ENCODE measurements around the gene FBXO28. TPM values are rescaled to one million over a fixed set of nuclear protein-coding genes. Genes with fewer than 3 reads are reported as not detected.
A peak's percentile ranks its signal among the peaks of the same experiment; 100 is the strongest.

Gene FBXO28
- total RNA-seq, 1 experiment from 2014 or later: 41.3 TPM

DNA sequence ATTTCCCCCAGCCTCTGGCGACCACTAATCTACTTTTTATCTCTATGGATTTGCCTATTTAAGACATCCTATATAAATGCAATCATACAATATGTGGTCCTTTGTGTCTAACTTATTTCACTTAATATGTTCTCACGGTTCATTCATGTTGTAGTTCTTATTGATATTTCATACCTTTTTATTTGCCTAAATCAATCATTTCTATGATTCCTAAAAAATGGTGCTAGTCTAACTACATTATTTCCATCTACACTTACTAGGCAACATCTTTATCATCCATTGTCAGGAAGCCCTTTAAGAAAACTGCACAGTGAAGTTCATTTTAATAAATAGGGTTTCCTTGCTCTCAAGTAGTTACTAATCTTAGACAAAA, 380 bp upstream of the FBXO28 start:
- H3K4me3 ChIP-seq (ENCODE audit: insufficient read depth, low read depth, low read length): 0 out of 2 replicates have a peak overlapping the region, but pooled peaks have one; percentile 99
- no peaks in the 10 kb centered on the region for H3K27me3 ChIP-seq (ENCODE audit: control insufficient read depth, insufficient read depth, low read length)
- H3K36me3 ChIP-seq (replicated peaks; ENCODE audit: control insufficient read depth, insufficient read depth, low read length): no peaks in the 10 kb centered on the region
- no peak for DNase-seq

DNA sequence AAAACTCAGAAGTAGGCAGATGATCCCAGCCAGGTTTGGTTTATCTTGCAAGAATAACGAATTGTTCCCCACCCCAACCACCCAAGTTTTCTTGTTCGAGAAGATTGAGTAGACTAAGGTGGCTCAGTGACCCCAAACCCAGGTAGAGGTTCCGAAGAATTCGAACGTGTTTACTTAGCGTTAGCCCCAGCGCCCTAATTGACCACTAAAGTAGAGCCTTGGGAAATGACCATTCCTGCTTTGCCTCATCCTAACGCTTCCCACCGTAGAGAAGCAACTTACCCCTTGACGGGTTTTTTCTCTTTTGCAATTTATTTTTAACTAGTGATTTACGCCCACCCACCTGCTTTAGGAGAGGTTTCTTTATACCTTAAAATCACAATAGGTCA, 870 bp downstream of the FBXO28 start:
- H3K27me3 ChIP-seq (ENCODE audit: control insufficient read depth, insufficient read depth, low read length): no peaks in the 10 kb centered on the region
- no peak for DNase-seq
- peak overlapping the region; percentile 99 for H3K4me3 ChIP-seq (ENCODE audit: insufficient read depth, low read depth, low read length)
- H3K36me3 ChIP-seq (replicated peaks; ENCODE audit: control insufficient read depth, insufficient read depth, low read length): no peaks in the 10 kb centered on the region

DNA sequence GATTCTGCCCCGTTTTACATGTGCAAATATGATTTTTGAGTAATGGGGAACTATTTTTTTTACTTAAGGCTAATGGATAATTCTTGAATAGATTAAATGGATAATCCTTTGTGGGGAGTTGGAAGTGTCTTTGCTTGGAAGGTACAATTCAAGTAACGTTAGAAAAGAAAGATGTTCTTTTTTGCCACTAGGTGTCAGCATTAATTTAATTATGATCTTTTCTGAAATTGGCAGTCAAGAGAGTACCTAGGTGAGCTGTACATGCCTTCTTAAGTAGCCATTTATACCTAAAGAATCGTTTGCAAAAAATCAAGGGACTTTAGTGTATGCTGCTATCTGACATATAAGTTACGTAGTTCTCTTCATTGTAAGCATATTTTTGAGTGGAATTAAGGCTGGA, 2.2 kb downstream of the FBXO28 start:
- Histone ChIP-seq H3K36me3 (replicated peaks; ENCODE audit: control insufficient read depth, insufficient read depth, low read length) (0 out of 2 replicates have a peak, but pooled peaks cover under 1% of the 10 kb centered on the region), H3K4me3 (ENCODE audit: insufficient read depth, low read depth, low read length) (no peak overlapping the region), H3K27me3 (ENCODE audit: control insufficient read depth, insufficient read depth, low read length) (no peaks in the 10 kb centered on the region)
- peak; percentile 46 for DNase-seq

DNA sequence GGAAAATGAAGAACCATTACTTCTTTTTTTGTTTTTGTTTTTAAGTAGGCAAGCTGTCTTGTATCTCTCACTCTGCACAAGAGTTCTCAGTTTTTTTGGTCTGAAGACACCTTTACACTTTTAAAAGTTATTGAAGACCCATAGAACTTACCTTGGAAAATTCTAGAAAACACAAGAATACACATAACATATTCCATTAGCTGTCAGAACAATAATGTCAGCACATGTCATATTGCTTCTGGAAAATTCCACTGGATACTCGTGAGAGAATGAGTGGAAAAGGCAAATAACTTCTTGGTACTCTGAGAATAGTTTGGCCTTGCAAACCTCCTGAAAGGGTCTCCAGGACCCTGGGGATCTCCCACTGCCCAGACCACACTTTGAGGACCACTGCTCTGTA, 4.8 kb downstream of the FBXO28 start:
- Histone ChIP-seq H3K4me3 (ENCODE audit: insufficient read depth, low read depth, low read length) (no peak overlapping the region), H3K36me3 (replicated peaks; ENCODE audit: control insufficient read depth, insufficient read depth, low read length) (peaks cover 1% of the 10 kb centered on the region; the same call in 1 of the 2 replicates), H3K27me3 (ENCODE audit: control insufficient read depth, insufficient read depth, low read length) (no peaks in the 10 kb centered on the region)
- no peak for DNase-seq

DNA sequence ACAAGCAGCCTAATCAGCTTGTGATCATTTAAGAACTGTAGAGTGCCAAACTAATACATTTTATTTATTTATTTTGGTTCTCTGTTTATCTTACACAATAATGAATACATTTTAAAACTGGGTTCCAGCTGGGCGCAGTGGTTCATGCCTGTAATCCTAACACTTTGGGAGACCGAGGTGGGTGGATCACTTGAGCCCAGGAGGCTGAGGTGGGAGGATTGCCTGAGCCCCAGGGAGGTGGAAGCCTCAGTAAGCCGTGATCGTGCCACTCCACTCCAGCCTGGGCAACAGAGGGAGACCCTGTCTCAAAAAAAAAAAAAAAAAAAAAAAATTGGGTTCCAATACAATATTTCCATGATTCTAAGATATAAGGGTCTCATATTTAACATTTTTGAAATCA, 9.2 kb downstream of the FBXO28 start:
- Histone ChIP-seq H3K4me3 (ENCODE audit: insufficient read depth, low read depth, low read length) (no peak overlapping the region), H3K27me3 (ENCODE audit: control insufficient read depth, insufficient read depth, low read length) (no peaks in the 10 kb centered on the region), H3K36me3 (replicated peaks; ENCODE audit: control insufficient read depth, insufficient read depth, low read length) (peaks cover 1% of the 10 kb centered on the region; the same call in 1 of the 2 replicates)
- DNase-seq: no peak

DNA sequence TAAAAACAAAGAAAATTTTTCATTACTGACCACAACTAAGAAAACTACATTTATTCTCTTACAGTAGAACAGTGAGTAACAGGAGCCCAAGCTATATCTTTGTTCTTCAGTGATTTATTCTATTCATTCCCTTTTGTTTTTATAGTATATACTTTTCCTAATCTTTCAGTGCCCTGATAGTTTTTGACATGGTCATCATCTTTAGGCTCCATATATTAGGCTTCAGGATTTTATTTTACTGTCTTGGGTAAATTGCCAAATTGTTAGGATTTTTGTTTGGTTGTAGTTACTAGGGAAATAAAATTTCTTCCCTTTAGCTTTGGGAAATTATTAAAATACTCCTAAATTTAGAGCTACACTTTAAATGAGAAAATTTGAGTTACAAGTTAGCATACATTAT, 10.3 kb downstream of the FBXO28 start:
- no peak for DNase-seq
- Histone ChIP-seq H3K4me3 (ENCODE audit: insufficient read depth, low read depth, low read length) (no peak overlapping the region), H3K36me3 (replicated peaks; ENCODE audit: control insufficient read depth, insufficient read depth, low read length) (peaks cover 1% of the 10 kb centered on the region; the same call in 1 of the 2 replicates), H3K27me3 (ENCODE audit: control insufficient read depth, insufficient read depth, low read length) (no peaks in the 10 kb centered on the region)

DNA sequence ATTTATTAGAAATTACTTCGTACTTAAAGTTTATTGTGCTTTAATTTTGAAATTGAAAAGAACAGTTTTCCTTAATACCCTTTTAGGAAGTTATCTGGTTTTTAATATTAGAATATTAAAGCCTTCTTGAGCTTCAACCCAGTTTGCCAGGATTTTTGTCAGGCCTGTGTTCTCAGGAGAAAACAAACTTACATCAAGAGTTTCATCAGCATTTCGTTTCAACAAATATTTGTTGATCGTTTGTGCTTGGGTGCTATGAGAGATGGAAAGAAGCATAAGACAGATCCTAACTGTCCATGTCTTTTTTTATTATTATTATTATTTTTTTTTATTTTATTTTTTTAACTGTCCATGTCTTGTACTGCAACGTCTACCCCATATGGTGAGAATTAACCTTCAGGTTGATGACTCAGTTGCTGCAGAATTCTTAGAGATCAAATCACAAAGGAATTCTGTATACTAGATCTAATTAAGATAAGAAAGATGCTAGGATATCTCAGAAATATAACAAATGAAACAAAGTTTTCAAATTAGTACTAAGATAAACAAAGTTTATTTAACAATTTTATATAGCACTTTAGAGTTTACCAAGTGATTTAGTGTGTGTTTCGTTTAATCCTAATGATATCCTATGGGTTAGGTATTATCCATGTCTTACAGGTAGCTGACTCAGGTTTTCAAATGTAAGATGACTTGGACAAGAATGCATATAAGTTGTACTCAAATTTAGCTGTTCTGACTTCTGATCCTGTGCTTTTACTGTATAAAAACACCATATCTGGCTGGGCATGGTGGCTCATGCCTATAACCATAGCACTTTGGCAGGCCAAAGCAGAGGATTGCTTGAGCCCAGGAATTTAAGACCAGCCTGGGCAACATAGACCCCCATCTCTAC, 14.3 kb downstream of the FBXO28 start:
- Histone ChIP-seq H3K4me3 (ENCODE audit: insufficient read depth, low read depth, low read length) (no peak overlapping the region), H3K36me3 (replicated peaks; ENCODE audit: control insufficient read depth, insufficient read depth, low read length) (peaks cover 4% of the 10 kb centered on the region), H3K27me3 (ENCODE audit: control insufficient read depth, insufficient read depth, low read length) (no peaks in the 10 kb centered on the region)
- no peak for DNase-seq

DNA sequence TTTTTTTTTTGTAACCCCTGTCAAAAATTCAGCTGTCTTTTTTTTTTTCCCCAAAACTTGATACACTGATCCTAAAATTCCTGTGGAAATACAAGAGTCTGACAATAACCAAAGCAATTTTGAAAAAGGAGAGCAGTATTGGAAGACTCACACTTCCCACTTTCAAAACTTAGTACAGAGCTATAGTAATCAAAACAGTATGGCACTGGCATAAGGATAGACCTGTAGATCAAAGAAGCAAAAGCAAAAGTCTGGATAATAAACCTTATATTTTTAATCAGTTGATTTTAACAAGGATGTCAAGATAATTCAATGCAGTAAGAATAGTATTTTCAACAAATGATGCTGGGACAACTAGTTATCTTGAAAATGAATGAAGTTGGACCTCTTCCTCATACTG, 17.3 kb downstream of the FBXO28 start:
- Histone ChIP-seq H3K27me3 (ENCODE audit: control insufficient read depth, insufficient read depth, low read length) (no peaks in the 10 kb centered on the region), H3K36me3 (replicated peaks; ENCODE audit: control insufficient read depth, insufficient read depth, low read length) (peaks cover 6% of the 10 kb centered on the region), H3K4me3 (ENCODE audit: insufficient read depth, low read depth, low read length) (no peak overlapping the region)
- DNase-seq: no peak

DNA sequence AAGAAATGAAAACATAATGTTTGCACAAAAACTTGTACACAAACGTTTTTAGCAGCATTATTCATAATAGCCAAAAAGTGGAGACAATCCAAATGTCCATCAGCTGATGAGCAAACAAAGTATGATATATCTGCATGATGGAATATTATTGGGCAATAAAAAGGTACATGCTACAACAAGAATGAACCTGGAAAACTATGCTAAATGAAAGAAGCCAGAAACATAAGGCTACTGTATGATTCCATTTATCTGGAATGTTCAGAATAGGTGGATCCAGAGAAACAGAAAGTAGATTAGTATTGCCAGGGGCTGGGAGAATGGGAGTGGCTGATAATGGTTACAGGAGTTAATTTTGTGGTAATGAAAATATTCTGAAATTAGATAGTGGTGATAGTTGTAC, 19.0 kb downstream of the FBXO28 start:
- peaks cover 6% of the 10 kb centered on the region for H3K36me3 ChIP-seq (replicated peaks; ENCODE audit: control insufficient read depth, insufficient read depth, low read length)
- no peak overlapping the region for H3K4me3 ChIP-seq (ENCODE audit: insufficient read depth, low read depth, low read length)
- DNase-seq: no peak
- no peaks in the 10 kb centered on the region for H3K27me3 ChIP-seq (ENCODE audit: control insufficient read depth, insufficient read depth, low read length)

DNA sequence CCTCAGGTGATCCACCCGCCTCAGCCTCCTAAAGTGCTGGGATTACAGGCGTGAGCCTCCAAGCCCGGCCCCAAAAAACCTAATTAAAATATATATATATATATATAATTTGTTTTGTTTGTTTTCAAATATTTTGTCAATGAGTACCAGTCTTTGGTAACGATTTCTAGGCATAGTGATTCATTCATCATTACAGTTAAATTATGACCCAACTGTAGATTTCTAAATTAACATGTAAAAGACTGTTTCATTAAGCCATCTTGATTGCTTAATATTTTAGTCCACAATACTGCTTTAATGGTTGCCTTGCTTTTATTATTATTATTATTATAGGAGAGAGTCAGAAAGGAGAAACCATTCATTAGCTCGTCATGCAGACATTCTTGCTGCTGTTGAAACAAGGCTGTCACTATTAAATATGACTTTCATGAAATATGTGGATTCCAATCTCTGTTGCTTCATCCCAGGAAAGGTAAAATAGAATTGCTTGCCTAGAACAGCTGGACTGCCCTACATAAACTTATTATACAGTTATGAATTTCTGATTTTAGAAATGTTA, 19.9 kb downstream of the FBXO28 start:
- no peaks in the 10 kb centered on the region for H3K27me3 ChIP-seq (ENCODE audit: control insufficient read depth, insufficient read depth, low read length)
- peaks cover 6% of the 10 kb centered on the region for H3K36me3 ChIP-seq (replicated peaks; ENCODE audit: control insufficient read depth, insufficient read depth, low read length)
- H3K4me3 ChIP-seq (ENCODE audit: insufficient read depth, low read depth, low read length): no peak overlapping the region
- no peak for DNase-seq

DNA sequence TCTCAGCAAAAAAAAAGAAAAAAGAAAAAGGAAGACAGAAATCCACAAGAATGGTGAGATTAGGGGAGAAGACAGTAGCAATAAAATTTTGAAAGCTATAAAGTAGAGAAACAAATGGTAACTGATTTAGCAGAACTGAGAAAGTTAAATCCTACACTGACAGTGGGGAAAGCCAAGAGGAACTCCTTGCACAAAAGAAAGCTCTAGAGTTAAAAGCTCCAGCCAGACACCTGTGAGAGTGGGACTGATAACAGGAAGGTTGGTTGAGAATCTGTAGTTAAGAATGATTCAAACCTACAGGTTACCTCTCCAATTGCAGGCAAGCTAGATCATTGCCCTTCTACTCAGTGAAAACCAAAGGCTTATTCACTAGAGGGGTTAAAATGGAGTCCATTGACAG, 23.6 kb downstream of the FBXO28 start:
- peaks cover 2% of the 10 kb centered on the region for H3K36me3 ChIP-seq (replicated peaks; ENCODE audit: control insufficient read depth, insufficient read depth, low read length)
- H3K4me3 ChIP-seq (ENCODE audit: insufficient read depth, low read depth, low read length): no peak overlapping the region
- H3K27me3 ChIP-seq (ENCODE audit: control insufficient read depth, insufficient read depth, low read length): no peaks in the 10 kb centered on the region
- DNase-seq: no peak

DNA sequence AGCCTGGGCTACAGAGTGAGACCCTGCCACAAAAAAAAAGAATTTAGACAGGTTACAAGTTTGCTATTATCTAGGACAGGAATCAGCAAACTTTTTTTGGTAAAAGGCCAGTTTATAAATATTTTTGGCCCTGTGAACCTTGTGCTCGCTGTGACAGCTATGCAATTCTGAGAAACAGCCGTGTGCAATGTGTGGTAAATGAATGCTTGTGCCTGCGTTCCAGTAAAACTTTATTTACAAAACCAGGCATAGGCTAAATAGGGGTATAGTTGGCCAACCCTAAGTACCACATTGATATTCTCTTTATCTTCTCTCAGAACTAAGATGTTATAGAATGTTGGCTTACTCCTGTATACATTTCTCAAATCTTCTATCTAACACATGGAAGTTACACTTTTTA, 24.3 kb downstream of the FBXO28 start:
- Histone ChIP-seq H3K4me3 (ENCODE audit: insufficient read depth, low read depth, low read length) (no peak overlapping the region), H3K36me3 (replicated peaks; ENCODE audit: control insufficient read depth, insufficient read depth, low read length) (peaks cover 2% of the 10 kb centered on the region), H3K27me3 (ENCODE audit: control insufficient read depth, insufficient read depth, low read length) (no peaks in the 10 kb centered on the region)
- DNase-seq: no peak

DNA sequence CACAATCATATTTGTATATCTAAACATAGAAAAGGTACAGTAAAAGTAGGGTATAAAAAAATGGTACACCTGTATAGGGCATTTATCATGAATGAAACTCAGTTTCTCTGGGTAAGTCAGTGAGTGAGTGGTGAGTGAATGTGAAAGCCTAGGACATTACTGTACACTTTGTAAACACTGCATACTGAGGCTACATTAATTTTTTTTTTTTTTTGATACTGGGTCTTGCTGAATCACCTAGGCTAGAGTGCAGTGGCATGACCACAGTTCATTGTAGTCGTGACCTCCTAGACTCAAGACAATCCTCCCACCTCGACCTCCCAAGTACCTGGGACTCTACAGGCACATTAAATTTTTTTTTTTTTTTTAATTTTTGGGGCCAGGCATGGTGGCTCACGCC, 27.8 kb downstream of the FBXO28 start:
- H3K27me3 ChIP-seq (ENCODE audit: control insufficient read depth, insufficient read depth, low read length): no peaks in the 10 kb centered on the region
- no peaks in the 10 kb centered on the region; the same call in none of the 2 replicates for H3K36me3 ChIP-seq (replicated peaks; ENCODE audit: control insufficient read depth, insufficient read depth, low read length)
- DNase-seq: no peak
- no peak overlapping the region for H3K4me3 ChIP-seq (ENCODE audit: insufficient read depth, low read depth, low read length)

DNA sequence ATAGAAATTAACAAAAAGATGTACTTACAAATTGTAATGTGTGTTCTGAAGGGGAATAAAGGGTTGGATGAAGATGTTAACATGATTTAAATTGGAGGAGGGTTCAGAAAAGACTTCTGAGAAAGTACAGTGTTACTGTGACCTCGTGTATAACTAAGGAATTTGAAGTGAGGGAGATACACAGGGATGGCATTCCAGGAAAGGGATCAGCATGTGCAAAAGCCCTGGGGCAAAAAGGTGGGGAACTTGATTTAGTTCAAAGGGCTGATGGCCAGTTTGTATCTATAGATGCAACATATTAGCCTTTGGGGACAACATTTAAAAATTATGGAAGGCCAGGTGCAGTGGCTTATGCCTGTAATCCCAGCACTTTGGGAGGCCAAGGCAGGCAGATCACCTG, 35.8 kb downstream of the FBXO28 start:
- Histone ChIP-seq H3K4me3 (ENCODE audit: insufficient read depth, low read depth, low read length) (no peak overlapping the region), H3K27me3 (ENCODE audit: control insufficient read depth, insufficient read depth, low read length) (no peaks in the 10 kb centered on the region), H3K36me3 (replicated peaks; ENCODE audit: control insufficient read depth, insufficient read depth, low read length) (no peaks in the 10 kb centered on the region)
- no peak for DNase-seq

DNA sequence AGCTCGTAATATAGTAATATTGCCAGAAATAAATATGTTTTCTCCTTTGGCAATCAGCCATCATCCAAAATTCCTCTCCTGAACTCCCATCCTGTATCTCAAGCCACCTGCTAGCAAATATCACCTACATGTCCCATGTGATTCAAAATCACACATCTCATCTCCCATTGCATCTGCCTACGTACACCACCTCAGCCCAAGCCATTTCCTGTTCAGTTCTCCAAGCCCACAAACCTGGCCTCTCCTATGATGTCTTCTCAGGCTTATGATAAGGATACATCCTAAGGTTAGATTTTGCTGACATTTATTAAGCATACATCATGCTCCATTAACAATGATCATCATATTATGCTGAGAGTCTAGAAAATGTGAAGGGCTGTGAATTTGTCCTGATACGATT, 37.2 kb downstream of the FBXO28 start:
- no peak for DNase-seq
- H3K4me3 ChIP-seq (ENCODE audit: insufficient read depth, low read depth, low read length): no peak overlapping the region
- H3K36me3 ChIP-seq (replicated peaks; ENCODE audit: control insufficient read depth, insufficient read depth, low read length): no peaks in the 10 kb centered on the region
- no peaks in the 10 kb centered on the region for H3K27me3 ChIP-seq (ENCODE audit: control insufficient read depth, insufficient read depth, low read length)

Measured in H7 (cell line).